ENCODE measurements around the gene TXN2.
"Not testable (repeated sequence)": the region's sequence is repeated elsewhere in the genome, so short reads cannot be mapped to it uniquely, and the experiment has no call there.

Gene TXN2

GRCh38 chr22:36481393-36482168, at the start of gene TXN2:
TSS of gene TXN2 (minus strand) at chr22:36481640. CDS start at chr22:36480837, 803 bp downstream.
- H3K4me3 Mint-ChIP-seq = peak within 1 kb of the TSS; percentile 96 to 99
- H3K36me3 Mint-ChIP-seq = peaks cover 9 to 15% of the 10 kb centered on the region in 2 donors
- H3K27ac Mint-ChIP-seq = peak within 1 kb of the TSS; percentile 100
- DNase-seq (peak; percentile 91), ATAC-seq (replicated peaks) (peak; percentile 92 to 94)
- H3K9me3 Mint-ChIP-seq = no peaks in the 10 kb centered on the region
- peaks cover 14 to 20% of the 10 kb centered on the region in 2 donors for H3K4me1 Mint-ChIP-seq
- H3K27me3 Mint-ChIP-seq = no peaks in the 10 kb centered on the region

- Mint-ChIP-seq H3K4me1 (peaks cover 4 to 23% of the 10 kb centered on the region in 2 donors), H3K4me3 (peak within 1 kb of the TSS; percentile 91), H3K27ac (peak within 1 kb of the TSS; percentile 97), H3K36me3 (peaks cover 22 to 29% of the 10 kb centered on the region in 2 donors), H3K27me3 (no peaks in the 10 kb centered on the region), H3K9me3 (peaks cover 0 to 1% of the 10 kb centered on the region in 2 donors)
- DNase-seq (peak; percentile 99), ATAC-seq (replicated peaks) (peak; percentile 93 to 94)
These were observed 47.6 kb upstream of the TXN2 start, which contains the start of gene EIF3D for GRCh38 chr22:36528795-36529751. TSS of gene EIF3D (minus strand) at chr22:36529166. CDS start at chr22:36526121, 3,045 bp downstream.

GRCh38 chr22:36528341-36528740, 46.9 kb upstream of the TXN2 start:
- H3K4me3 Mint-ChIP-seq = peak overlapping the region; percentile 91
- peak overlapping the region; percentile 97 for H3K27ac Mint-ChIP-seq
- H3K9me3 Mint-ChIP-seq = peaks cover 0 to 1% of the 10 kb centered on the region in 2 donors
- no peaks in the 10 kb centered on the region for H3K27me3 Mint-ChIP-seq
- H3K36me3 Mint-ChIP-seq = peaks cover 28 to 36% of the 10 kb centered on the region in 2 donors
- peaks cover 4 to 28% of the 10 kb centered on the region in 2 donors for H3K4me1 Mint-ChIP-seq
- no peak for DNase-seq
- no peak for ATAC-seq (replicated peaks)

DNA sequence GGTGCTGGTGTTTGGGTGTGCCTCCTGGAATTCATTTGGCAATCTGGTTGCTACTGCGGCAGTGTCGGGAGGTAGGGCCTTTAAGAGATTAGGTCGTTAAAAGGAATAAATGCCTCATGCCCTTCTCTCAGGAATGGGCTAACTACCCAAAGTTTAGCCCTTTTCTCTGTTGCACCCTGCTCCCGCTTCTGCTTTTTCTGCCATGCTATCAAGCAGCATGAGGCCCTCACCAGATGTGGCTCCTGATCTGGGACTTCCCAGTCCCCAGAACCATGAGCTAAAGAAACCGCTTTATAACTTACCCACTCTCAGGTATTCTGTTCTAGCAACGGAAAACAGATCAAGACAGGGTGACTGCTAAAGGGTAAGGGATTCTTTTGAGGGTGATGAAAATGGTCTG, 41.2 kb upstream of the TXN2 start:
- no peaks in the 10 kb centered on the region for H3K9me3 Mint-ChIP-seq

GRCh38 chr22:36520423-36520822, 39.0 kb upstream of the TXN2 start:
- peak overlapping the region; percentile 68 for H3K27ac Mint-ChIP-seq

More for the DNA sequence above, 41.2 kb upstream of the TXN2 start:
- peak overlapping the region; percentile 42 for H3K27ac Mint-ChIP-seq
- peaks cover 11 to 46% of the 10 kb centered on the region in 2 donors for H3K4me1 Mint-ChIP-seq
- DNase-seq (no peak), ATAC-seq (replicated peaks) (peak; percentile 54 to 66)
- peaks cover 56 to 76% of the 10 kb centered on the region in 2 donors for H3K36me3 Mint-ChIP-seq
- H3K27me3 Mint-ChIP-seq = no peaks in the 10 kb centered on the region
- H3K4me3 Mint-ChIP-seq = no peak overlapping the region

GRCh38 chr22:36519906-36520305, 38.5 kb upstream of the TXN2 start:
- H3K27ac Mint-ChIP-seq = peak overlapping the region; percentile 37
- peaks cover 62 to 79% of the 10 kb centered on the region in 2 donors for H3K36me3 Mint-ChIP-seq
- not testable (repeated sequence) for H3K9me3 Mint-ChIP-seq; ATAC-seq (replicated peaks); H3K27me3 Mint-ChIP-seq; DNase-seq; H3K4me3 Mint-ChIP-seq
- peaks cover 7 to 29% of the 10 kb centered on the region in 2 donors for H3K4me1 Mint-ChIP-seq

More at GRCh38 chr22:36520423-36520822, 39.0 kb upstream of the TXN2 start:
- peaks cover 61 to 78% of the 10 kb centered on the region in 2 donors for H3K36me3 Mint-ChIP-seq
- no peaks in the 10 kb centered on the region for H3K9me3 Mint-ChIP-seq
- no peak for ATAC-seq (replicated peaks)
- H3K4me3 Mint-ChIP-seq = no peak overlapping the region
- no peaks in the 10 kb centered on the region for H3K27me3 Mint-ChIP-seq
- DNase-seq = no peak
- H3K4me1 Mint-ChIP-seq = peaks cover 7 to 29% of the 10 kb centered on the region in 2 donors

GRCh38 chr22:36514766-36515165, 33.3 kb upstream of the TXN2 start:
- DNase-seq (no peak), ATAC-seq (replicated peaks) (no peak)
- Mint-ChIP-seq H3K27me3 (no peaks in the 10 kb centered on the region), H3K9me3 (no peaks in the 10 kb centered on the region), H3K4me3 (no peak overlapping the region), H3K4me1 (peaks cover 16 to 24% of the 10 kb centered on the region in 2 donors), H3K27ac (peak overlapping the region; percentile 20), H3K36me3 (peaks cover 58 to 73% of the 10 kb centered on the region in 2 donors)

DNA sequence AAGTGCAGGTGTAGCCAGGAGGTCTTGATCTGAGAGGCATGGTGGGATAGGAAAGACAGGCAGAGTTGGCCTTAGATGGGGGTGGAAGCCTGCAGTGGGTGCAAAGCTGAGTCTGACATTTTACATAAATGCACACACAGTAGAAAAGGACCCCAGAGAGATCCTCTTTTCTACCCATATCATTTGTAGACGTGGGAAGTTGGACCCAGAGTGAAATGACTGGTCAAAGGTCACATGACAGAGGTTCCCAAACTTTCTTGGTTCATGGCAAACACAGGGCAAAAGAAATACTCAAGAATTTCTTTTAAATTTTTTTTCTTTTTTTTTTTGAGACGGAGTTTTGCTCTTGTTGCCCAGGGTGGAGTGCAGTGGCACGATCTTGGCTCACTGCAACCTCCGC, 31.6 kb upstream of the TXN2 start:
- H3K4me1 Mint-ChIP-seq = peaks cover 19 to 32% of the 10 kb centered on the region in 2 donors
- ATAC-seq (replicated peaks) (no peak), DNase-seq (no peak)
- H3K36me3 Mint-ChIP-seq = peaks cover 56 to 66% of the 10 kb centered on the region in 2 donors
- no peaks in the 10 kb centered on the region for H3K9me3 Mint-ChIP-seq
- peak overlapping the region; percentile 49 for H3K27ac Mint-ChIP-seq
- H3K27me3 Mint-ChIP-seq = no peaks in the 10 kb centered on the region
- no peak overlapping the region for H3K4me3 Mint-ChIP-seq

- Mint-ChIP-seq H3K4me3 (no peak overlapping the region), H3K36me3 (peaks cover 56 to 68% of the 10 kb centered on the region in 2 donors), H3K27me3 (no peaks in the 10 kb centered on the region), H3K27ac (peak overlapping the region; percentile 49), H3K9me3 (peaks cover 2% of the 10 kb centered on the region in 2 donors), H3K4me1 (peaks cover 22 to 36% of the 10 kb centered on the region in 2 donors)
- ATAC-seq (replicated peaks) = no peak
- no peak for DNase-seq
These were observed 30.9 kb upstream of the TXN2 start for GRCh38 chr22:36512333-36512732.

GRCh38 chr22:36510966-36511881, 29.8 kb upstream of the TXN2 start:
- Mint-ChIP-seq H3K9me3 (peaks cover 4% of the 10 kb centered on the region in 2 donors), H3K4me1 (peaks cover 23 to 45% of the 10 kb centered on the region in 2 donors), H3K4me3 (no peak overlapping the region), H3K36me3 (peaks cover 49 to 58% of the 10 kb centered on the region in 2 donors), H3K27ac (peak overlapping the region; percentile 47), H3K27me3 (no peaks in the 10 kb centered on the region)
- DNase-seq = no peak
- ATAC-seq (replicated peaks) = peak in 1 of 2 donors; percentile 36

DNA sequence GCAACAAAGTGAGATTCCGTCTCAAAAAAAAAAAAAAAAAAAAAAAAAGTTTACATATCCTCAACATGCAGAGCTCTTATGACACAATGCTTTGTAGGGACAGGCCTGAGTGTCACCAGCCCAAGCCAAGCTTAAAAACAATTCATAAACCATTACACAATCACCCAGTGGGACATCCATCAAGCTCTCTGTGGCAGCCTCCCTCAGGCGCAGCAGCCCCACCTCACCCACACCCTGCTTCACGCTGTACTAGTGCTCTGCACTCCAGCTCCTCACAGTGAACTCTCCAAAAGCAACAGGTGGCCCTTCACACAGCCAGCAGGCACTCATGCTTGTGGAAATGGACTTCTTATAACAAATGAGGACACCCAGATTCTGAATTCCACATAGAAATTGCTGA, 28.9 kb upstream of the TXN2 start:
- H3K36me3 Mint-ChIP-seq = peaks cover 44 to 50% of the 10 kb centered on the region in 2 donors

GRCh38 chr22:36507518-36508010, 26.1 kb upstream of the TXN2 start:
- peak overlapping the region; percentile 83 to 87 for H3K4me3 Mint-ChIP-seq
- peaks cover 34 to 43% of the 10 kb centered on the region in 2 donors for H3K36me3 Mint-ChIP-seq
- H3K9me3 Mint-ChIP-seq = peaks cover 4% of the 10 kb centered on the region in 2 donors
- no peaks in the 10 kb centered on the region for H3K27me3 Mint-ChIP-seq
- DNase-seq = no peak
- H3K27ac Mint-ChIP-seq = no peak overlapping the region
- peaks cover 22 to 41% of the 10 kb centered on the region in 2 donors for H3K4me1 Mint-ChIP-seq
- no peak for ATAC-seq (replicated peaks)

More for the DNA sequence above, 28.9 kb upstream of the TXN2 start:
- Mint-ChIP-seq H3K9me3 (peaks cover 4% of the 10 kb centered on the region in 2 donors), H3K27me3 (no peaks in the 10 kb centered on the region), H3K4me1 (peaks cover 25 to 49% of the 10 kb centered on the region in 2 donors), H3K4me3 (no peak overlapping the region), H3K27ac (peak overlapping the region; percentile 22)
- no peak for DNase-seq
- no peak for ATAC-seq (replicated peaks)
